H9 (cell line): Measurements from ENCODE around the gene POLR2H. TPM values are rescaled to one million over a fixed set of nuclear protein-coding genes. Genes with fewer than 3 reads are reported as not detected.

Experiments used
- DNase-seq: peaks from one replicate; pipeline ENCODE4 v3.0.0-alpha.2; 2017
- H2AFZ ChIP-seq: one replicate; pipeline ENCODE4 v1.6.1; 2013; ENCODE audit warnings: mild to moderate bottlenecking, low read length, control low read depth, moderate library complexity
- H2AK5ac ChIP-seq: 2 replicates; pipeline ENCODE4 v1.6.1; 2013; ENCODE audit warnings: low read length, control low read depth, mixed read lengths; ENCODE audit not compliant: insufficient read length
- H2BK120ac ChIP-seq: one replicate; pipeline ENCODE4 v1.6.1; 2013; ENCODE audit warnings: low read depth, mild to moderate bottlenecking, low read length, control low read depth, inconsistent platforms; ENCODE audit not compliant: poor library complexity, severe bottlenecking
- H2BK12ac ChIP-seq: 2 replicates; pipeline ENCODE4 v1.6.1; 2013; ENCODE audit warnings: low read length, control low read depth, mixed read lengths, low read depth; ENCODE audit not compliant: insufficient read length
- H2BK15ac ChIP-seq: 2 replicates; pipeline ENCODE4 v1.6.1; 2013; ENCODE audit warnings: low read depth, low read length, control low read depth
- H2BK20ac ChIP-seq: one replicate; pipeline ENCODE4 v1.6.1; 2013; ENCODE audit warnings: low read depth, mild to moderate bottlenecking, low read length, control low read depth, inconsistent platforms; ENCODE audit not compliant: poor library complexity, severe bottlenecking
- H2BK5ac ChIP-seq: 2 replicates; pipeline ENCODE4 v1.6.1; 2013; ENCODE audit warnings: low read length, control low read depth, mixed read lengths; ENCODE audit not compliant: insufficient read length
- H3K14ac ChIP-seq: 2 replicates; pipeline ENCODE4 v1.6.1; 2013; ENCODE audit warnings: low read length, control low read depth; ENCODE audit not compliant: insufficient read depth
- H3K18ac ChIP-seq: 2 replicates; pipeline ENCODE4 v1.6.1; 2013; ENCODE audit warnings: low read depth, mild to moderate bottlenecking, mixed read lengths, low read length, control low read depth; ENCODE audit not compliant: insufficient read length
- H3K23ac ChIP-seq: 2 replicates; pipeline ENCODE4 v1.6.1; 2013; ENCODE audit warnings: low read length, control low read depth, mixed read lengths, low read depth; ENCODE audit not compliant: insufficient read length
- H3K23me2 ChIP-seq: 2 replicates; pipeline ENCODE4 v1.6.1; 2013; ENCODE audit warnings: low read depth, mild to moderate bottlenecking, mixed read lengths, low read length, control low read depth; ENCODE audit not compliant: insufficient read length, poor library complexity, severe bottlenecking
- H3K27ac ChIP-seq: 2 replicates; pipeline ENCODE4 v1.5.1; 2013; ENCODE audit warnings: low read length, control low read depth, mixed read lengths, low read depth; ENCODE audit not compliant: insufficient read length
- H3K27me3 ChIP-seq: 2 replicates; pipeline ENCODE4 v1.6.1; 2013; ENCODE audit warnings: low read length, control low read depth, inconsistent platforms; ENCODE audit not compliant: insufficient read depth
- H3K4ac ChIP-seq: 2 replicates; pipeline ENCODE4 v1.6.1; 2013; ENCODE audit warnings: low read depth, mild to moderate bottlenecking, control low read depth, inconsistent platforms, low read length, moderate library complexity
- H3K4me1 ChIP-seq: 2 replicates; pipeline ENCODE4 v1.6.1; 2013; ENCODE audit warnings: low read length, control low read depth, inconsistent platforms; ENCODE audit not compliant: insufficient read depth
- H3K4me2 ChIP-seq: 2 replicates; pipeline ENCODE4 v1.6.1; 2013; ENCODE audit warnings: low read length, control low read depth, mixed read lengths; ENCODE audit not compliant: insufficient read length, insufficient read depth
- H3K56ac ChIP-seq: 2 replicates; pipeline ENCODE4 v1.6.1; 2013; ENCODE audit warnings: low read depth, mild to moderate bottlenecking, mixed read lengths, low read length, control low read depth; ENCODE audit not compliant: insufficient read length
- H3K79me1 ChIP-seq: 2 replicates; pipeline ENCODE4 v1.6.1; 2013; ENCODE audit warnings: low read depth, mild to moderate bottlenecking, moderate library complexity, low read length, control low read depth, inconsistent platforms; ENCODE audit not compliant: insufficient read depth, poor library complexity, severe bottlenecking
- H3K79me2 ChIP-seq: 2 replicates; pipeline ENCODE4 v1.6.1; 2013; ENCODE audit warnings: low read length, control low read depth, inconsistent platforms; ENCODE audit not compliant: insufficient read depth
- H3K9ac ChIP-seq: 2 replicates; pipeline ENCODE4 v1.6.1; 2013; ENCODE audit warnings: low read length, control low read depth, mixed read lengths; ENCODE audit not compliant: insufficient read length; ENCODE audit errors: extremely low read depth
- H3K9me3 ChIP-seq: one replicate; pipeline ENCODE4 v1.6.1; 2013; ENCODE audit warnings: low read depth, low read length, inconsistent platforms; ENCODE audit not compliant: control insufficient read depth
- H3T11ph ChIP-seq: one replicate; pipeline ENCODE4 v1.6.1; 2013; ENCODE audit warnings: mild to moderate bottlenecking, low read length, control low read depth, inconsistent platforms
- H4K20me1 ChIP-seq: one replicate; pipeline ENCODE4 v1.6.1; 2013; ENCODE audit not compliant: control insufficient read depth, insufficient read length, insufficient read depth
- H4K5ac ChIP-seq: 2 replicates; pipeline ENCODE4 v1.6.1; 2013; ENCODE audit warnings: low read depth, mild to moderate bottlenecking, mixed read lengths, low read length, control low read depth; ENCODE audit not compliant: insufficient read length
- H4K8ac ChIP-seq: replicated peaks from 2 replicates; pipeline ENCODE4 v1.6.1; 2013; ENCODE audit warnings: low read length, control low read depth, mixed read lengths, low read depth; ENCODE audit not compliant: insufficient read length
- H4K91ac ChIP-seq: 2 replicates; pipeline ENCODE4 v1.6.1; 2013; ENCODE audit warnings: low read depth, mild to moderate bottlenecking, moderate library complexity, mixed read lengths, low read length, control low read depth; ENCODE audit not compliant: insufficient read length
- H3K27ac Mint-ChIP-seq, 3 experiments: 2 replicates in 2 of 3; 3 replicates in 1 of 3; pipeline ENCODE4 v1.8.0; 2020 to 2021; ENCODE audit warnings: mixed read lengths in 3 of 3, mild to moderate bottlenecking in 1 of 3, moderate library complexity in 1 of 3
- H3K27me3 Mint-ChIP-seq: 2 replicates; pipeline ENCODE4 v1.8.0; 2021; ENCODE audit warnings: low read depth, mild to moderate bottlenecking, moderate library complexity, mixed read lengths
- H3K36me3 Mint-ChIP-seq, 3 experiments: 2 replicates in 2 of 3; 3 replicates in 1 of 3; pipeline ENCODE4 v1.8.0; 2020 to 2021; ENCODE audit warnings: low read depth in 3 of 3, mixed read lengths in 3 of 3; ENCODE audit not compliant: insufficient read depth in 1 of 3
- H3K4me1 Mint-ChIP-seq, 2 experiments: 2 replicates each; pipeline ENCODE4 v1.8.0; 2020; ENCODE audit warnings: mixed read lengths in 2 of 2
- H3K4me3 Mint-ChIP-seq, 2 experiments: 2 replicates in 1 of 2; 3 replicates in 1 of 2; pipeline ENCODE4 v1.8.0; 2020 to 2021; ENCODE audit warnings: mild to moderate bottlenecking in 2 of 2, mixed read lengths in 2 of 2, moderate library complexity in 1 of 2
- H3K9me3 Mint-ChIP-seq, 2 experiments: 2 replicates in 1 of 2; 3 replicates in 1 of 2; pipeline ENCODE4 v1.8.0; 2020; ENCODE audit warnings: mild to moderate bottlenecking in 2 of 2, mixed read lengths in 2 of 2, moderate library complexity in 1 of 2
- WGBS: extraction: QIAGEN DNeasy Blood & Tissue Kit; methylation state at CpG from one replicate; pipeline ENCODE4 v1.1.7; 2013; ENCODE audit warnings: missing lambda C conversion rate, low lambda C conversion rate, mixed read lengths; ENCODE audit not compliant: insufficient read length; ENCODE audit errors: extremely low coverage; 5-methylcytosine and 5-hydroxymethylcytosine counted together
- total RNA-seq: library from RNA; stranded (reverse); gene quantifications from 2 replicates; pipeline ENCODE4 v1.2.1, GENCODE V29; 2021
- TF ChIP-seq, protein P1 (sequence below): fragments of 200-600 bp; sonication (generic); conservative IDR thresholded peaks from 3 replicates; pipeline ENCODE4 v1.8.0; 2021; ENCODE audit warnings: antibody characterized with exemption, mild to moderate bottlenecking

Gene POLR2H
- total RNA-seq, 1 experiment from 2014 or later, result 115 TPM

DNA sequence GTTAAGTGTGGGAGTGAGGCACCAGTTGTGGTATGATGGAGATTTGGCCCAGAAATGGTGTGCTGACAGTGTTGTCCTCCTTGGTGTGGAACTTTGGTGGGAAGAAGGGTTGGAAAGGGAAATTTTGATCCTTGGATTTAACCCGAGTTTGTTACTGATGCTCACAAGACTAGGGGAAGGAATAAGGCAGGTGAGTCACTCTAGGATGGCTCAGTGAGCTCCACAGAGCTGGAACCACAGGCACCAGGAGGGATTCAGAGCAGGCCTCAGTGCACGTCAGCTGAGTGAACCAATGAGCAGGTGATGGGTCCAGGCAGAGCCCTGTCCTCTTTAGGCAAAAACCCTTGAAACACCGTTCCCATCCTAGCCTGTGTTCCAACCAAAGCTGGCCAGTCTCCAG, 29.8 kb downstream of the POLR2H start:
- TF ChIP-seq, protein P1, sequence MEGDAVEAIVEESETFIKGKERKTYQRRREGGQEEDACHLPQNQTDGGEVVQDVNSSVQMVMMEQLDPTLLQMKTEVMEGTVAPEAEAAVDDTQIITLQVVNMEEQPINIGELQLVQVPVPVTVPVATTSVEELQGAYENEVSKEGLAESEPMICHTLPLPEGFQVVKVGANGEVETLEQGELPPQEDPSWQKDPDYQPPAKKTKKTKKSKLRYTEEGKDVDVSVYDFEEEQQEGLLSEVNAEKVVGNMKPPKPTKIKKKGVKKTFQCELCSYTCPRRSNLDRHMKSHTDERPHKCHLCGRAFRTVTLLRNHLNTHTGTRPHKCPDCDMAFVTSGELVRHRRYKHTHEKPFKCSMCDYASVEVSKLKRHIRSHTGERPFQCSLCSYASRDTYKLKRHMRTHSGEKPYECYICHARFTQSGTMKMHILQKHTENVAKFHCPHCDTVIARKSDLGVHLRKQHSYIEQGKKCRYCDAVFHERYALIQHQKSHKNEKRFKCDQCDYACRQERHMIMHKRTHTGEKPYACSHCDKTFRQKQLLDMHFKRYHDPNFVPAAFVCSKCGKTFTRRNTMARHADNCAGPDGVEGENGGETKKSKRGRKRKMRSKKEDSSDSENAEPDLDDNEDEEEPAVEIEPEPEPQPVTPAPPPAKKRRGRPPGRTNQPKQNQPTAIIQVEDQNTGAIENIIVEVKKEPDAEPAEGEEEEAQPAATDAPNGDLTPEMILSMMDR, result no peak
- Mint-ChIP-seq H3K4me1 (peaks cover 6 to 7% of the 10 kb centered on the region in 2 experiments; a peak in 3 of 4 replicates), H3K27ac (no peak overlapping the region; a peak in 1 of 7 replicates), H3K4me3 (no peak overlapping the region), H3K27me3 (peaks cover 17% of the 10 kb centered on the region), H3K9me3 (no peaks in the 10 kb centered on the region), H3K36me3 (no peaks in the 10 kb centered on the region)
- Histone ChIP-seq H3K14ac (no peak overlapping the region), H2BK12ac (no peak overlapping the region), H2BK120ac (no peak overlapping the region), H4K91ac (no peak overlapping the region), H3K23ac (no peak overlapping the region), H3K56ac (no peak overlapping the region), H4K8ac (no peak overlapping the region), H3K4me1 (no peaks in the 10 kb centered on the region), H4K5ac (no peak overlapping the region), H2AFZ (no peak overlapping the region), H3K79me2 (no peaks in the 10 kb centered on the region), H3K18ac (no peak overlapping the region), H3K27ac (no peak overlapping the region), H2BK15ac (no peak overlapping the region), H3K9me3 (no peaks in the 10 kb centered on the region), H3K4ac (no peak overlapping the region), H2BK5ac (no peak overlapping the region), H4K20me1 (no peaks in the 10 kb centered on the region), H3K79me1 (no peaks in the 10 kb centered on the region), H2BK20ac (no peak overlapping the region), H3K4me2 (no peak overlapping the region), H2AK5ac (no peak overlapping the region), H3T11ph (no peak overlapping the region), H3K9ac (no peak overlapping the region), H3K23me2 (no peaks in the 10 kb centered on the region), H3K27me3 (no peaks in the 10 kb centered on the region)
- DNase-seq, result no peak
- WGBS, result no CpG with 5 or more reads among the region's 3 CpGs
